GM21619 (cell line): Measurements from ENCODE around the gene ZNF587.
"Not testable (repeated sequence)": the region's sequence is repeated elsewhere in the genome, so short reads cannot be mapped to it uniquely, and the experiment has no call there.

Source experiments
- ATAC-seq: cut with Tn5 transposase; IDR thresholded peaks from one replicate; pipeline ENCODE4 v1.9.1; 2021; ENCODE audit not compliant: unreplicated experiment

ZNF587 gene

GRCh38 chr19:57886046-57886445, 36.4 kb downstream of the ZNF587 start:
- ATAC-seq: no peak

DNA sequence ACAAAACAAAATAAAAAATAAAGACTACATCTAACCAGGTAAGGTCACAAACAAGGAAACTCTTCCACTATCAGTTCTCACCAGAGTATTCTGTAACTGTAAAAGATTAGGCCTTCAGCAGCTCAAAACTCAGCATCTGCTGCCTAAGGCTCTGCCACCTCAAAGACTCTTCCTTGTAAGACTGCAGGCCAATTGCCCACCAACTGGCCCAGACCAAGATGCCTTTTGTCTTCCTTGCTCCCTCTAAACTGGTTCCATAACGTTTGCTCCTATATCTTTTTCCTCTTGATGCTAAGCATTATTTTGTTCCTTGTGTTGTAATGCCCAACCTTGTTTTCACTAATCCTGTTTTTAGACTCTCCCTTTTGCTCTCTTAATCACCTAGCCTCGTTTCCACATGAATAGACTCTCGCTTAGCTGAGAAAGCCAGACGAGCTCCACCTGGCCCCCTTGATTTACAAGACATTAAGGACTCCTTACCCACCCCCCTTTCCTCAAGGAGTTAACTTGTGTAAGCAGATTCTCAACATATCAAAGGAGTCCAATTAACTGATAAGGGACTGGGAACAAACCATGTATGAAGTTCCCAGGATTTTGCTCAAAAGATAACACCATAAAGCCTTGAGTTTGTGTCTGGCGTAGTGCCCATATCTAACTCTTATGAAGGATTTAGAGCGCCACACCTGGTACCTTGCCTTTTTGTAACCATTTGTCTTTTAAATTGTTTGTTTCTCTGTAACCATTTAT, 37.7 kb downstream of the ZNF587 start:
- no peak for ATAC-seq

- ATAC-seq: no peak
Observed at GRCh38 chr19:57888107-57888559, 38.5 kb downstream of the ZNF587 start.

GRCh38 chr19:57888560-57889231, 39.0 kb downstream of the ZNF587 start, which contains the start of gene ZNF814:
Gene ZNF814 (minus strand): TSS chr19:57889037. CDS start chr19:57888802, 235 bp downstream.
- peak; percentile 62 for ATAC-seq

- ATAC-seq: not testable (repeated sequence)
Observed at GRCh38 chr19:57890706-57891105, 41.0 kb downstream of the ZNF587 start.

DNA sequence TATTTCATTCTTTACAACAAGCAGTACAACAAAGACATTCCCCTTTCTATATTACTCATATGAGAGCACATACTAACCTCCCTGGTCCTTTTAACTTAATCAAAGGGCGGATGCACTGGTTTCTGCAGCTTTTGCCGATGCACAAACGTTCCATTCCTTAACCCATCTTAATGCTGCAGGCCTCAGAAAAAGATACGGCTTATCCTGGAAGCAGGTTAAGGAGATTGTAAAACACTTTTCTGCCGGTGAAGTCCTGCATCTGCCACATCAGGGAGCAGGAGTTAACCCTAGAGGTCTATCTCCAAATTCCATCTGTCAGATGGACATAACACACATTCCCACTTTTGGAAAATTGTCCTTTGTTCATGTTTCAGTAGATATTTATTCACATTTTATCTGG, 50.7 kb downstream of the ZNF587 start:
- ATAC-seq: no peak

DNA sequence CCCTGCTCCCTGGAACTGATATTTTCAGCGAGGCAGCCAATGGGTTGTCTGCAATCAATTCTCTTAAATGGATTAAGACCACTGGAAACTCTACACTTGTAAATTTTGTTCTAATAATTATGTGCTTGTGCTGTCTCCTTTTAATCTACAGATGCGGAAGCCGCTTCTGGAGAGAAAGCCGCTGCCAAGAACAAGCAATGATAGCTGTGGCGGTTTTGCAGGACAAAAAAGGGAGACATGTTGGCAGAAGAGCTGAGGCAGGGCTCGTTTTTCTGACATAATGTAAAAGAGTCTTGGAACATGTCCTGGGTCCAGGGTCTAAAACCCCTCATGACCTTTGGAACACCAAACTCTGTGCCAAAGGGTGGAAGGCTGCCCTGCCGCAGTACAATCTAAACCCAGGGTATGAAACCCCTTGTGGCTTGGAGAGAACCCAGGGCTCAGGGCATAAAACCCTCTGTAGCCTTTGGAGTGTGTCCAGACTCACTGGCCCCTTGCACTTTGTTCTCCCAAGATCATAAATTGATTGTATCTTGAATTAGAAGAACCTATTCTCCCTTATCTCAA, 54.0 kb downstream of the ZNF587 start:
- no peak for ATAC-seq

- ATAC-seq: no peak
Observed at GRCh38 chr19:57905258-57905657, 55.6 kb downstream of the ZNF587 start.

GRCh38 chr19:57907394-57907793, 57.7 kb downstream of the ZNF587 start:
- ATAC-seq: no peak

- no peak for ATAC-seq
Observed at GRCh38 chr19:57914531-57914930, 64.9 kb downstream of the ZNF587 start.
